PC-3 (cell line): ENCODE data around the gene VANGL2.

Experiments
- CTCF ChIP-seq: fragments of 300-600 bp; sonication (generic); conservative IDR thresholded peaks from 2 replicates; pipeline ENCODE4 v1.5.1; 2017; ENCODE audit warnings: antibody characterized with exemption, low read depth, mild to moderate bottlenecking, low read length
- EZH2 ChIP-seq: fragments of 300-600 bp; sonication (generic); IDR thresholded peaks from one replicate; pipeline ENCODE4 v1.6.1; 2017; ENCODE audit warnings: antibody characterized with exemption, mild to moderate bottlenecking, low read length; ENCODE audit not compliant: unreplicated experiment

GRCh38 chr1:160370561-160371345 lies 29.6 kb upstream of the VANGL2 start:
- TF ChIP-seq CTCF (no peak), EZH2 (no peak)
